Measurements from ENCODE around the gene GPHN.

Gene GPHN

DNA sequence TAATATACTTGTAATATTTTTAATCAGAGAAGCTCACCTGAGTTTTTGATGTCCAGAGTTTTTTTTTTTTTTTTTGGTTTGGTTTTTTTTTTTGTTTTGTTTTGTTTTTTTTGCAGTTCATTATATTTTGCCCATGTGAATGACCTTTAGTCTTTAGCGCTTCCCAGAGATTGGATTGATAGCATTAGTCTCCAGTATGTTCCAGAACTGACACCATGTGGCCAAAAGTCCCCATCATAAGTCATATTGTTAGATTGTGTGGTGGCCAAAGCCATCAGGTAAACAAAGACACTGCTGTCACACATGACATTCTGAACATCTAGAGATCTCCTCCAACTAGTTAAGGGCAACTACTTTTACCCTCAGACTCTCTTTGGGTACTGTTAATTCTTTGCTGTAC lies 408.5 kb downstream of the GPHN start:
- DNase-seq (ENCODE audit: low read depth in 1 of 2, low spot score in 1 of 2), result no peak

- no peak for DNase-seq (ENCODE audit: low read depth in 1 of 2, low spot score in 1 of 2)
Measured at GRCh38 chr14:66918527-66918926, 410.6 kb downstream of the GPHN start.

GRCh38 chr14:66920196-66920595 lies 412.2 kb downstream of the GPHN start:
- no peak for DNase-seq (ENCODE audit: low read depth in 1 of 2, low spot score in 1 of 2)

GRCh38 chr14:66923251-66923650 lies 415.3 kb downstream of the GPHN start:
- DNase-seq (ENCODE audit: low read depth in 1 of 2, low spot score in 1 of 2), result no peak

GRCh38 chr14:66939409-66939808 lies 431.5 kb downstream of the GPHN start:
- DNase-seq (ENCODE audit: low read depth in 1 of 2, low spot score in 1 of 2), result no peak

- no peak for DNase-seq (ENCODE audit: low read depth in 1 of 2, low spot score in 1 of 2)
Measured at GRCh38 chr14:66944872-66945271, 436.9 kb downstream of the GPHN start.

DNA sequence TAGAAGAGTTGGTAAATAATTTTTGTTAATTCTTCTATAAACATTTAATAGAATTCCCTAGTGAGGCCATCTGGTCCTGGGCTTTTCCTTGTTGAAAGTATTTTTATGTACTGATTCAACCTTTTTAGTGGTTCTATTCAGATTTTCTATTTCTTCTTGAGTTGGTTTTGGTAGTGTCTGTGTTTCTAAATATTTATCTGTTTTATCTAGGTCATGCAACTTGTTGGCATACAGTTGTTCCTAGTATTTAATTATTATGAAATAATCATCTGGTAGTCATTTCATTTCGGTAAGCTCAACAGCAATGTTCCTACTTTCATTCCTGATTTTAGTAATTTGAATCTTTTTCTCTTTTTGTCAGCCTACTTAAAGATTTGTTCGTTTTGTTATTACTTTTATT lies 447.2 kb downstream of the GPHN start:
- no peak for DNase-seq (ENCODE audit: low read depth in 1 of 2, low spot score in 1 of 2)

DNA sequence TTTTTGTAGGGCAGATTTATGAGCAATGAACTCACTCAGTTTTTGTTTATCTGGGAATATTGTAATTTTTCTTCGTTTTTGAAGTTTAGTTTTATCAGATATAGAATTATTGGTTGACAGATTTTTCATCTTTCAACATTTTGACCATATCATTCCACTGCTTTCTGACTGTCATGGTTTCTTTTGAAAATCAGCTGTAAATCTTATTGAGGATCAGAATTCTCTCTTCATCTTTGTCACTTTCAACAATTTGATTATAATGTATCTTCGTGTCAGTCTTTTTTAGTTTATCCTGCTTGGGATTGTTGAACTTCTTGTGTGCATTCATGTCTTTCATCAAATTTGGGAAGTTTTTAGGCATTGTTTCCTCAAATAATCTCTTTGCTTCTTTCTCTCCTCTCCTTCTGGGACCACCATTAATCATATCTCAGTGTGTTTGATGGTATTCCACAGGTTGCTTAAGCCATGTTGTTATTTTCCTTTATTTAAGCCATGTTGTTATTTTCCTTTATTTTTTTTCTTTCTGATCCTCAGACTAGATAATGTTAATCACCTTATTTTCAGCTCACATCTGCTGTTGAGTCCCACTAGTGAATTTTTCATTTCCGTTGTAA lies 451.6 kb downstream of the GPHN start:
- no peak for DNase-seq (ENCODE audit: low read depth in 1 of 2, low spot score in 1 of 2)

DNA sequence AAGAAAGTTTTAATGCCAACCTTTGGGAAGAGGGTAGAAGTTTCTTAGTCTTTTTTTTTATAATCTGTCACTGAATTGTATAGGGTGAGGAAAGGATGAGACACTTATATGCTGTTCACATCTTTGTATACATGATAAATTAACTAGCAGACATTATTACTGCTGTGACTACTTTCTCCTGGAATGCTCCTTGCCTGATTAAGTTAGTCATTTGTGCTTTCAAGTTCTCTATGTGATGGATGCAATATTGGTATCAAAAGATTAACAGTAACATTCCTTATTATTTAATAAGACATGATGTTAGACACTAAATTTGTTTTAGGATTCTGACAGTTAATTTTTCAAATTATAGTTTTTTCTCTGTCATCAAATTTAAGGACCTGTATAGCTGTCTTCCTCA lies 457.9 kb downstream of the GPHN start:
- no peak for DNase-seq (ENCODE audit: low read depth in 1 of 2, low spot score in 1 of 2)

DNA sequence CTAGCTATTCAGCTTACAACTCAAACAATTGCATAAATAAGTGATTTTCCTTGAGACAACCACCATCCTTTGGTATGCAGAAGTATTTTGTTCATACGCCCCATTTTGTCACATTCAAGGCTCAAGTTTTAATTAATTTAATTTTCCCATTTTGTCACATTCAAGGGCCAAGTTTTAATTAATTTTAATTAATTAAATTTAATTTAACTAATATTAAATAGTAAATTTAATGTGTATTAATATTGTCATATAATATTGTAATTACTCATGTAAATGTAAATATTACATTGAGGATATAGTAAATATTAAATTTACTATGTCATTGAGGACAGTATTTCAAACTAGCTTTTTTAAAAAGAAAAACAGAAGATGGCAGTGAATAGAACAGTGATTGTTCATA lies 464.5 kb downstream of the GPHN start:
- no peak for DNase-seq (ENCODE audit: low read depth in 1 of 2, low spot score in 1 of 2)

DNA sequence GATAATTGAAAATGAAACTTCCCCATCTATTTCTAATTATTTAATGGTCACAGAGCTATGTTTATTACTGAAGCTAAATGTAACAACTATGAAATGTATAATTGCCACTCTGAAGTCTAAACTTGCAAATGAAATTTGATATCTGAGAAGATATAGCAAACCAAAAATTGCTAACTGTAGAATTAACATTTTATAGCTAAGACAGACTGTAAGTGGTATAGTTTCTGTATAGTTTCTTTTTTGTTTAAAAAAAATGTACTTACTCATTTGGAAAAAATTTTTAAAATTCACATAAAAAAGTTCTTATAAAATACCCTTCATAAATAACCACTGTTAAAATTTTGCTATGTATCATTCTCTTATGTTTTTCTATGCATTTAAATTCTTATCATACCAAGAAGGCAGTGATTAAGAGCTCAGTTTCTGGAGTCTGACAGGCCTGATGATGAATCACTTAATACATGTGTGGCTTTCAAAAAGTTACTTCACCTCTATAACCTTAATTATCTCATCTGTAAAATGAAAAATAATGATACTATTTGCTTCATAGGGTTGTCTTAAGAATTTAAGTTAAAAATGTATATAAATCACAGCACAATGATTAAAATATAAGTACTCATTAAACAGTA lies 466.6 kb downstream of the GPHN start:
- no peak for DNase-seq (ENCODE audit: low read depth in 1 of 2, low spot score in 1 of 2)

DNA sequence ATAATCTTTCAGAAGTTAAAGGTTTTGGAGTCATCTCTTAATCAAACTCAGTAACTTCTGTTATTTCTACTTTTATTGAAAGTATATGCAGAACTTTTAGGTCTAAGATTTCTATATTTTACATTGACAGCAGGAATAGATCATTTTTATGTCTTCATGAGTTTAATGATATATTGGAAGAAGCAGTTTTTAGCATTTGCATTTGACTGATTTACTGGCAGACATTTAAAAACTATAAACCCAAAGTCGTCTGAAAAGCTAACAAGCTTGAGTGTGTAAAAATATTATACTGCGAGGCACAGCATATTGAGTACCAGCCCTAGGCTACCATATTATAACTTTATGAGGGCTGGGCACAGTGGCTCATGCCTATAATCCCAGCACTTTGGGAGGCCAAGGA lies 467.3 kb downstream of the GPHN start:
- DNase-seq (ENCODE audit: low read depth in 1 of 2, low spot score in 1 of 2), result no peak

DNA sequence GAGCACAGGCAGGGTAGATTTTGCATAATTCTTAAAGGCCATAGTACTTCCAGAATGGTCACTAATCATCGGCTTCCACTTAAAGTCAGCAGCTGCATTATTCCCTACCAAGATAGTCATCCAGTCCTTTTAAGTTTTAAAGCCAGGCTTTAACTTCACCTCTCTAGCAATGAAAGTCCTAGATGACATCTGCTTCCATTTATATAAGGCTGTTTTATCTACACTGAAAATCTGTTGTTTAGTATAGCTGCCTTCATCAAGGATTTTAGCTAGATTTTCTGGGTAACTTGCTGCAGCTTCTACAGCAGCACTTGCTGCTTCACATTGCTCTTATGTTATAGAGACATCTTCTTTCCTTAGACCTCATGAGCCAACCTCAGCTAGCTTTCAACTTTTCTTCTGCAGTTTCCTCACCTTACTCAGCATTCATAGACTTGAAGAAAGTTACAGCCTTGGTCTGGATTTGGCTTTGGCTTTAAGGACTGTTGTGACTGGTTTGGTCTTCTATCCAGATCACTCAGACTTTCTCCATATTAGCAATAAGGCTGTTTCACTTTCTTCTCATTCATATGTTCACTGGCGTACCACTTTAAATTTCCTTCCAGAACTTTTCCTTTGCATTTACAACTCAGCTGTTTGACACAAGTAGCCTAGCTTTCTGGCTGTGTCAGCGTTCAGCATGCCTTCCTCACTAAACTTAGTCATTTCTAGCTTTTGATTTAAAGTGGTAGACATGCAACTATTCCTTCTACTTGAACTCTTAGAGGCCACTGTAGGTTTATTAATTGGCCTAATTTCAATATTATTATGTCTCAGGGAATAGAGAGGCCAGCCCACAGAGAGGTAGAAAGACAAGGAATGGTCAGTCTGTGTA lies 471.4 kb downstream of the GPHN start:
- DNase-seq (ENCODE audit: low read depth in 1 of 2, low spot score in 1 of 2), result no peak

DNA sequence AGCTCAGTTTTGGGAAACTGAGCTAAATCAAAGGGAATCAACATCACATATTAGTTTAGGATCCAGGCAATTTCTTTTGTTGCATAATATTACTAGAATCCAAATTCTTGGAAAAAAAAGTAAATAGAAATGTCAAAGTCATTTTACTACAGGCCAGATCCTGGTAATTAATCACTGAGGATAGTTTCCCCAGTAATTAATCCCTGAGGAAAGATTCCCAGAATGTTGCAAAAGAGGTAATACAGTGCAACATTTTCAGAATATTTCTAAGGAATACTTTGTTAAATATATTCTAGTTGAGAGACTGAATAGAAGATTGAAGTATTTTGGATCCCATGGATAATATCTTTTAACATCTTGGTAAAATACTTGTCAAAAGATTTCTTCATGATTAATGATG lies 474.3 kb downstream of the GPHN start:
- DNase-seq (ENCODE audit: low read depth in 1 of 2, low spot score in 1 of 2), result no peak

DNA sequence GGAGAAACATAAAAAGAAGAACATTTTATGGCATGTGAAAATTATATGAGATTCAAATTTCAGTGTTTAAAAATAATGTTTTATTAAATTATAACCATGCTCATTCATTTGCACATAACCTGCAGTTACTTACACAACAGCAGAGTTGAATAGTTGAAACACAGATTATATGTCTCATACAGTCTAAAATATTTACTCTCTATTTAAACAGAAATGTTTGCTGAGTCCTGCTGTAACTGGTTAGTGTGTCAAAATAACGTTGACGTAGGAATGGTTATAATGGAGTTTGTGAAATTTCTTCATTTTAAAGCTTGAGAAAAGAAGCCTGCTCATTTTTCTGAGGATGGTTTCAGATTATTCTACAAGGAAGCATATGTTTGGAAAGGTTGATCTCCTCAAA lies 484.8 kb downstream of the GPHN start:
- no peak for DNase-seq (ENCODE audit: low read depth in 1 of 2, low spot score in 1 of 2)

DNA sequence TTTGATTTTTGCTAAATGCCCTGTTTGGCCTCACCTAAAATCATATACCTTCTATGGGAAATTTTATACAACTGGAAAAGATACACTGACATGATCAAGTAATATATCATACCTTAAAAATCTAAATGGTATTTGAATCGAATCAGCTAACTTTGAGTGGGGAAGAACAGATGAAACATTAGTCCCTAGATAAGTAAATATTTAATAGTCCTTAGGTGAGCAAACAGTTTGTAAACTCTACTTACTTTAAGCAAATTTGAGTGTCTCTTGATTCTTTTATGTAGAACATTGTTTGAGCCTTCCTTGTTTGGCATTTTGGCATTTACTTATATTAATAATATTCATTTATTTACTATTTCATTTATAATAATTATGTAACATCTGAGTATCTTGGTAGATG lies 485.6 kb downstream of the GPHN start:
- no peak for DNase-seq (ENCODE audit: low read depth in 1 of 2, low spot score in 1 of 2)

GRCh38 chr14:66998013-66998412 lies 490.1 kb downstream of the GPHN start:
- no peak for DNase-seq (ENCODE audit: low read depth in 1 of 2, low spot score in 1 of 2)

DNA sequence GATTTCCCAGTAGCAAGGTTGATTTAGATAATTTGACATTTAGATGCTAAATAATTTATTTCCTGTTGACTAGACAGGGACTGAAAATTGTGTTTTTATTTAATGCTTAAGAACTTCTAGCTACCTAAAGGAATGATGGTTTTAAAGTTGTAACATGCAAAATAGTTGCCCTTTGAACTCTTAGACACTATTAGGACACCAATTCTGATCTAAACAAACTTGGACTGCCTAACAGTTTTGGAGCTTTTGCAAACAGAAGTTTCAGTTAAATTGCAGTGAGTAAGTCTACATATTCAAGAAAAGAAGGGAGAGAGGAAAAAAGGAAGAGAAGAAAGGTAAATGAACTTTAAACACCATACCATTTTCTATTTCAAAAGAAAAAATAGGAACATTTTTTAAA lies 492.0 kb downstream of the GPHN start:
- DNase-seq (ENCODE audit: low read depth in 1 of 2, low spot score in 1 of 2), result no peak

DNA sequence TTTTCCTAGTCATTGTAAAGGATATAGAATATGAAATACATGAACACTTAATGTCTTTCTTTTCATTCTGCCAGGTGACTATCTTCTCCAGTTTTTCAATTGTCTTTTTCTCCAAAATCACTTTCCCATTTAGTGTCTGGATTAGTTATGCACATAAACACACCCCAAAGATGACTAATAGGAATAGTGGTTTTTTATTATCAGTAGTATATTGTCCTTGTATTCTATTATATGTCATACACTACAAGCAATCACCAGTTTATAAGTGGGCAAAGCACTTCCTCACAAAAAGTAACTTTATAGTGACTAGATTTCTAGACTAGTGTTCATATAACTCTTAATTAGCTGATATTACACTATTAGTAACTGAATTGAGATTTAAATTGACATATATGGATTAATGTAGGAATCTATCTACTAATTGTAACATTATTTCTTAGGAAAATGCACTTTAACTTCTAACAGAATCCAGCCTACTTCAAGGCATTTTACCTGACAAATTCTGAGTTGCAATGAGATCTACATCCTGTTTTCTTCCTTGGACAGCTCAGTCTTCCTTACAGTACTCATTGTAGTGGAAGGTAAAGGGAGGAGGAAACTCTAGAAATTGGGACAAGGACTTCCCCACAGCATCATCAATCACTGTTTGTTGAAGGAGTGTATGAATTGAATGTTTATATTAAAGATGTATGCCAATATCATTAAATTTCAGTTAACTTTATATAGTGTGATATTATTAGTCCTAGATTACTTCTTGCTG lies 495.2 kb downstream of the GPHN start:
- DNase-seq (ENCODE audit: low read depth in 1 of 2, low spot score in 1 of 2), result no peak

- DNase-seq (ENCODE audit: low read depth in 1 of 2, low spot score in 1 of 2), result no peak
Measured at GRCh38 chr14:67004521-67004920, 496.6 kb downstream of the GPHN start.

GRCh38 chr14:67010602-67011001 lies 502.7 kb downstream of the GPHN start:
- no peak for DNase-seq (ENCODE audit: low read depth in 1 of 2, low spot score in 1 of 2)

DNA sequence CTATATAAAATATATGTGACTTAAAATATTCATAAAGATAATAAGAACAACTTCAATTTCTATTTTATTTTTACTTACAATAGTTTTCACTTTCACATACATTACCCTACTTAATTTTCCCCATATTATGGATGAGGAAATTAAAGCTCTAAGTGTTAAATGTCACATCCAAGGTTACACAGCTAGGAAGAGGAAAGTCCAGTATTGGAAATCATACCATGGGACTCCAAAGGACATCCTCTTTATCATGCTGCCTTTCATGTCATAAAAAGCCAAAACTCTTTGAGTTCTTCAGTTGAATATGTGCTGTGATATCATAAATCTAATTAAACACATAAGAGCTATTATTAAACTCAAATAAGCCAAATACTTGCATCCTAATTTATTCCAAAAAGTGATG lies 508.9 kb downstream of the GPHN start:
- DNase-seq (ENCODE audit: low read depth in 1 of 2, low spot score in 1 of 2), result no peak

Data from activated T-helper 1 cell treated with anti-CD3 and anti-CD28 coated beads, Interleukin-2, amount 50 U/mL, for 16 hours (primary cell).